ENCODE measurements around the gene PUSL1.
A peak's percentile ranks its signal among the peaks of the same experiment; 100 is the strongest.

- TF ChIP-seq, protein P1, sequence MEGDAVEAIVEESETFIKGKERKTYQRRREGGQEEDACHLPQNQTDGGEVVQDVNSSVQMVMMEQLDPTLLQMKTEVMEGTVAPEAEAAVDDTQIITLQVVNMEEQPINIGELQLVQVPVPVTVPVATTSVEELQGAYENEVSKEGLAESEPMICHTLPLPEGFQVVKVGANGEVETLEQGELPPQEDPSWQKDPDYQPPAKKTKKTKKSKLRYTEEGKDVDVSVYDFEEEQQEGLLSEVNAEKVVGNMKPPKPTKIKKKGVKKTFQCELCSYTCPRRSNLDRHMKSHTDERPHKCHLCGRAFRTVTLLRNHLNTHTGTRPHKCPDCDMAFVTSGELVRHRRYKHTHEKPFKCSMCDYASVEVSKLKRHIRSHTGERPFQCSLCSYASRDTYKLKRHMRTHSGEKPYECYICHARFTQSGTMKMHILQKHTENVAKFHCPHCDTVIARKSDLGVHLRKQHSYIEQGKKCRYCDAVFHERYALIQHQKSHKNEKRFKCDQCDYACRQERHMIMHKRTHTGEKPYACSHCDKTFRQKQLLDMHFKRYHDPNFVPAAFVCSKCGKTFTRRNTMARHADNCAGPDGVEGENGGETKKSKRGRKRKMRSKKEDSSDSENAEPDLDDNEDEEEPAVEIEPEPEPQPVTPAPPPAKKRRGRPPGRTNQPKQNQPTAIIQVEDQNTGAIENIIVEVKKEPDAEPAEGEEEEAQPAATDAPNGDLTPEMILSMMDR (IDR thresholded peaks at IDR 0.05): peak in 5 of 12 donors; percentile 5 to 35 (median 24)
- peak in 1 of 2 donors; percentile 67 for TF ChIP-seq POLR2A (IDR thresholded peaks at IDR 0.05)
Observed at GRCh38 chr1:1273512-1274298, 34.7 kb upstream of the PUSL1 start, which contains the start of gene UBE2J2.
